ENCODE data around the gene SLC17A5. TPM values are rescaled to one million over a fixed set of nuclear protein-coding genes. Genes with fewer than 3 reads are reported as not detected.

The SLC17A5 gene
- total and polyA plus RNA-seq, 2 donors (not counting 1 experiment from before 2014, with no cell fraction given) = 2.1 to 8.0 TPM

DNA sequence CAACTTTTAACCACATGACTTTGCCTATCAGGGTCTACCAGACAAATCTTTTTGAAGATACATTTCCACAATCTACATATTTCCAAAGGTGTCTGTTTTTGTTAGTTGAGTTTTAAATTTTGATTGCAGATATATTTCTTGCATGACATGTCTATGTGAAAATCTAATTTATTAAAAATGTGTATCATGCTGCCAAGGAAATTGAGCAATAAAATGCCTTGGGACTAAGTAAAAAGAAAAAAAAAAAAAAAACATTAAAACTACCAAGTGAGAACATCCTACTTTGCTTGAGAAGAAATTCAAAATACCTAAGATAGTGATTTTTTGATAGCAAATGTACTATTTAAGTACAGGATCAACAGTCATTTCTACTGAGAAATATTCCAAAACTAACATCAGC, 17.7 kb downstream of the SLC17A5 start:
- no peaks in the 10 kb centered on the region for H3K79me2 ChIP-seq (ENCODE audit: control insufficient read depth, insufficient read depth, low read length)
- ATAC-seq (ENCODE audit: low read depth) (no peak), DNase-seq (no peak)
- no peaks in the 10 kb centered on the region for H3K9me3 ChIP-seq (ENCODE audit: control extremely low read depth in 1 of 3, control insufficient read depth in 2 of 3, insufficient read depth in 1 of 3, low read length in 2 of 3)
- H3K4me2 ChIP-seq (replicated peaks; ENCODE audit: low read depth, low read length, poor library complexity, severe bottlenecking) = no peak overlapping the region
- H3K27me3 ChIP-seq (replicated peaks in 1 of 4; ENCODE audit: control extremely low read depth in 1 of 4, control insufficient read depth in 3 of 4, insufficient read depth in 4 of 4, low read length in 3 of 4) = no peaks in the 10 kb centered on the region
- intact Hi-C loops (cut with micrococcal nuclease) = no loop called here
- POLR2A ChIA-PET = no interaction called here
- H3K4me3 Mint-ChIP-seq = no peak overlapping the region
- H3K36me3 ChIP-seq (replicated peaks in 1 of 2; ENCODE audit: control extremely low read depth in 1 of 2, control insufficient read depth in 1 of 2, extremely low read depth in 1 of 2, insufficient read depth in 2 of 2, low read length in 1 of 2) = peaks cover 5 to 27% of the 10 kb centered on the region in 2 experiments
- H3K4me1 Mint-ChIP-seq = no peaks in the 10 kb centered on the region
- no peak overlapping the region for H3K27ac ChIP-seq (ENCODE audit: low read length in 2 of 2)
- H3K4me3 ChIP-seq (ENCODE audit: control extremely low read depth in 1 of 5, extremely low read depth in 1 of 5, insufficient read depth in 1 of 5, low read depth in 2 of 5, low read length in 4 of 5) = no peak overlapping the region
- no peak overlapping the region for H2AFZ ChIP-seq (ENCODE audit: insufficient read depth, low read depth, low read length, poor library complexity, severe bottlenecking)
- no peak overlapping the region for H3K9ac ChIP-seq (ENCODE audit: low read length)
- no peaks in the 10 kb centered on the region for H3K4me1 ChIP-seq (ENCODE audit: control insufficient read depth in 2 of 2, insufficient read depth in 2 of 2, low read length in 2 of 2)
- H3K27ac Mint-ChIP-seq = no peak overlapping the region
- no peaks in the 10 kb centered on the region for H3K27me3 Mint-ChIP-seq
- CTCF ChIA-PET = no interaction called here
- H3K9me3 Mint-ChIP-seq (ENCODE audit: insufficient read depth) = no peaks in the 10 kb centered on the region
- TF ChIP-seq, protein P1, sequence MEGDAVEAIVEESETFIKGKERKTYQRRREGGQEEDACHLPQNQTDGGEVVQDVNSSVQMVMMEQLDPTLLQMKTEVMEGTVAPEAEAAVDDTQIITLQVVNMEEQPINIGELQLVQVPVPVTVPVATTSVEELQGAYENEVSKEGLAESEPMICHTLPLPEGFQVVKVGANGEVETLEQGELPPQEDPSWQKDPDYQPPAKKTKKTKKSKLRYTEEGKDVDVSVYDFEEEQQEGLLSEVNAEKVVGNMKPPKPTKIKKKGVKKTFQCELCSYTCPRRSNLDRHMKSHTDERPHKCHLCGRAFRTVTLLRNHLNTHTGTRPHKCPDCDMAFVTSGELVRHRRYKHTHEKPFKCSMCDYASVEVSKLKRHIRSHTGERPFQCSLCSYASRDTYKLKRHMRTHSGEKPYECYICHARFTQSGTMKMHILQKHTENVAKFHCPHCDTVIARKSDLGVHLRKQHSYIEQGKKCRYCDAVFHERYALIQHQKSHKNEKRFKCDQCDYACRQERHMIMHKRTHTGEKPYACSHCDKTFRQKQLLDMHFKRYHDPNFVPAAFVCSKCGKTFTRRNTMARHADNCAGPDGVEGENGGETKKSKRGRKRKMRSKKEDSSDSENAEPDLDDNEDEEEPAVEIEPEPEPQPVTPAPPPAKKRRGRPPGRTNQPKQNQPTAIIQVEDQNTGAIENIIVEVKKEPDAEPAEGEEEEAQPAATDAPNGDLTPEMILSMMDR (IDR thresholded peaks at IDR 0.05) = no peak
- TF ChIP-seq EZH2 (IDR thresholded peaks at IDR 0.05; ENCODE audit: borderline replicate concordance, insufficient read depth, low read depth, low read length, poor library complexity, severe bottlenecking) = no peak
- no peaks in the 10 kb centered on the region for H4K20me1 ChIP-seq (ENCODE audit: control insufficient read depth, insufficient read depth, low read length, poor library complexity, severe bottlenecking)

DNA sequence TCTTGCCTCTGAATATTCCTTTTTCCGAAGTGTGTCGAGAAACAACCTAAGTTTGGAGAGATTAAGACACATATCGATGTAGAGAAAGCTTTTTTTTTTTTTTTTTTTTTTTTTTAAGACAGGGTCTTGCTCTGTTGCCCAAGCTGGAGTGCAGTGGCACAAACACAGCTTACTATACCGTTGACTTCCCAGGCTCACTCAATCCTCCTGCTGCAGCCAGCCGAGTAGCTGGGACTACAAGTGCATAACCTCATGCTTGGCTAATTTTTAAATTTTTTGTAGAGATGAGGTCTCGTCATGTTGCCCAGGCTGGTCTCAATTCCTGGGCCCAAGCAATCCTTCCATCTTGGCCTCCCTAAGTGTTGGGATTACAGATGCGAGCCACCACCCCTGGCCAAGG, 21.4 kb downstream of the SLC17A5 start:
- H3K27ac Mint-ChIP-seq = no peak overlapping the region
- H3K4me3 Mint-ChIP-seq = no peak overlapping the region
- H3K9me3 ChIP-seq (ENCODE audit: control extremely low read depth in 1 of 3, control insufficient read depth in 2 of 3, insufficient read depth in 1 of 3, low read length in 2 of 3) = no peaks in the 10 kb centered on the region
- H2AFZ ChIP-seq (ENCODE audit: insufficient read depth, low read depth, low read length, poor library complexity, severe bottlenecking) = no peak overlapping the region
- H4K20me1 ChIP-seq (ENCODE audit: control insufficient read depth, insufficient read depth, low read length, poor library complexity, severe bottlenecking) = no peaks in the 10 kb centered on the region
- no peak overlapping the region for H3K9ac ChIP-seq (ENCODE audit: low read length)
- ChIA-PET CTCF (interaction anchor here (1.2 to 2.1 kb wide), 3 partner anchors 20 to 117 kb away, joined by 3 to 9 read pairs (median 4); no protein-coding TSS in a partner anchor), POLR2A (interaction anchor here (0.5 kb wide), 1 partner anchor 30 kb away, joined by 4 read pairs; no protein-coding TSS in a partner anchor)
- DNase-seq = no peak
- no peaks in the 10 kb centered on the region for H3K79me2 ChIP-seq (ENCODE audit: control insufficient read depth, insufficient read depth, low read length)
- no CpG with 5 or more reads among the region's 7 CpGs for WGBS (ENCODE audit: insufficient coverage)
- no peak overlapping the region for H3K27ac ChIP-seq (ENCODE audit: low read length in 2 of 2)
- no peak for ATAC-seq (ENCODE audit: low read depth)
- H3K36me3 ChIP-seq (replicated peaks in 1 of 2; ENCODE audit: control extremely low read depth in 1 of 2, control insufficient read depth in 1 of 2, extremely low read depth in 1 of 2, insufficient read depth in 2 of 2, low read length in 1 of 2) = peaks cover under 1 to 26% of the 10 kb centered on the region in 2 experiments
- no peaks in the 10 kb centered on the region for H3K27me3 ChIP-seq (replicated peaks in 1 of 4; ENCODE audit: control extremely low read depth in 1 of 4, control insufficient read depth in 3 of 4, insufficient read depth in 4 of 4, low read length in 3 of 4)
- no peaks in the 10 kb centered on the region for H3K4me1 ChIP-seq (ENCODE audit: control insufficient read depth in 2 of 2, insufficient read depth in 2 of 2, low read length in 2 of 2)
- no peak overlapping the region for H3K4me3 ChIP-seq (ENCODE audit: control extremely low read depth in 1 of 5, extremely low read depth in 1 of 5, insufficient read depth in 1 of 5, low read depth in 2 of 5, low read length in 4 of 5)
- TF ChIP-seq EZH2 (IDR thresholded peaks at IDR 0.05; ENCODE audit: borderline replicate concordance, insufficient read depth, low read depth, low read length, poor library complexity, severe bottlenecking) = no peak
- TF ChIP-seq, protein P1 (IDR thresholded peaks at IDR 0.05) = no peak
- no peak overlapping the region for H3K4me2 ChIP-seq (replicated peaks; ENCODE audit: low read depth, low read length, poor library complexity, severe bottlenecking)
- intact Hi-C loops (cut with micrococcal nuclease) = no loop called here
- H3K4me1 Mint-ChIP-seq = no peaks in the 10 kb centered on the region
- no peaks in the 10 kb centered on the region for H3K9me3 Mint-ChIP-seq (ENCODE audit: insufficient read depth)
- H3K27me3 Mint-ChIP-seq = no peaks in the 10 kb centered on the region
